DMS153 treated with DMSO at 0.1 percent for 48 hours (cell line): ENCODE results near the gene DAZAP2.
"Not testable (repeated sequence)": the region's sequence is repeated elsewhere in the genome, so short reads cannot be mapped to it uniquely, and the experiment has no call there.

Experiments
- DNase-seq: peaks from one replicate; lab custom pipeline; 2025; ENCODE audit not compliant: unreplicated experiment; lab: John Stamatoyannopoulos, UW

The DAZAP2 gene

GRCh38 chr12:51246254-51246853 lies 7.7 kb downstream of the DAZAP2 start:
- no peak for DNase-seq

GRCh38 chr12:51247523-51248206 lies 9.0 kb downstream of the DAZAP2 start:
- peak; percentile 18 for DNase-seq

GRCh38 chr12:51253276-51253675 lies 14.7 kb downstream of the DAZAP2 start:
- DNase-seq, result no peak

- no peak for DNase-seq
These were observed 15.9 kb downstream of the DAZAP2 start for GRCh38 chr12:51254536-51254935.

- DNase-seq, result not testable (repeated sequence)
These were observed 21.0 kb downstream of the DAZAP2 start for GRCh38 chr12:51259600-51259999.

- no peak for DNase-seq
These were observed 24.1 kb downstream of the DAZAP2 start for GRCh38 chr12:51262758-51263177.

GRCh38 chr12:51263341-51263740 lies 24.7 kb downstream of the DAZAP2 start:
- no peak for DNase-seq

GRCh38 chr12:51264297-51264696 lies 25.7 kb downstream of the DAZAP2 start:
- no peak for DNase-seq

GRCh38 chr12:51265024-51265423 lies 26.4 kb downstream of the DAZAP2 start:
- no peak for DNase-seq

- DNase-seq, result peak; percentile 22
These were observed 30.8 kb downstream of the DAZAP2 start for GRCh38 chr12:51269174-51270066.

- DNase-seq, result no peak
These were observed 31.7 kb downstream of the DAZAP2 start, which contains the start of gene SMAGP for GRCh38 chr12:51270067-51270950. SMAGP (minus strand) TSS chr12:51270415; CDS start chr12:51269278, 1,137 bp downstream.

- DNase-seq, result no peak
These were observed 32.4 kb downstream of the DAZAP2 start for GRCh38 chr12:51270951-51271518.

- DNase-seq, result not testable (repeated sequence)
These were observed 34.2 kb downstream of the DAZAP2 start for GRCh38 chr12:51272810-51273209.

GRCh38 chr12:51275088-51275487 lies 36.5 kb downstream of the DAZAP2 start:
- DNase-seq, result no peak

GRCh38 chr12:51281202-51281924 lies 42.7 kb downstream of the DAZAP2 start:
- DNase-seq, result no peak

- no peak for DNase-seq
These were observed 47.2 kb downstream of the DAZAP2 start for GRCh38 chr12:51285843-51286242.

- DNase-seq, result not testable (repeated sequence)
These were observed 53.2 kb downstream of the DAZAP2 start for GRCh38 chr12:51291603-51292513.
